Activated CD4-positive, alpha-beta T cell treated with anti-CD3 and anti-CD28 coated beads, Interleukin-10, Interleukin-2, amounts not matched to agents 100 ng/mL and 50 ng/mL, durations not matched to agents 16 hours and 8 hours (primary cell): ENCODE results near the gene EMC8.
"Not testable (repeated sequence)": the region's sequence is repeated elsewhere in the genome, so short reads cannot be mapped to it uniquely, and the experiment has no call there.

ENCODE experiments used
- DNase-seq: peaks from one replicate; pipeline ENCODE4 v3.0.0-alpha.2; 2020

Gene EMC8

DNA sequence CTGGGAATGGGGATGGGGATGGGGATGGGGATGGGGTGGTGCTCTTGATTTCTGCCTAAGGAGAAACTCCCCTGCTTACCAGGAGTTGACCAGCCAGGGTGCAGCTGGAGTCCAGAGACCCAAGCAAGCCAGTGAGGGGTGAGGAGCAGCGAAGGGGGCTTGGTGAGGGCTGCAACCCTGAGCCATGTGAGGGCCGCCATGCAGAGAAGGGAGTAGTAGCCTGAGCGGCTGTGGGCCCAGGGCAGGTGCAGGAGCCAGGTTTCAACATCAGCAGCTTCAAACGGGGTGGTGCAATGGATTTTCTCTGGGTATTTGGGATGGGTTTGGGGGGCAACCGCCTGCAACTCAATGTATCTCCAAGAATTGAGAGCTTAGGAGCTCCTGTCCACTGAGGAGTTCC is 35.4 kb upstream of the EMC8 start:
- no peak for DNase-seq

DNA sequence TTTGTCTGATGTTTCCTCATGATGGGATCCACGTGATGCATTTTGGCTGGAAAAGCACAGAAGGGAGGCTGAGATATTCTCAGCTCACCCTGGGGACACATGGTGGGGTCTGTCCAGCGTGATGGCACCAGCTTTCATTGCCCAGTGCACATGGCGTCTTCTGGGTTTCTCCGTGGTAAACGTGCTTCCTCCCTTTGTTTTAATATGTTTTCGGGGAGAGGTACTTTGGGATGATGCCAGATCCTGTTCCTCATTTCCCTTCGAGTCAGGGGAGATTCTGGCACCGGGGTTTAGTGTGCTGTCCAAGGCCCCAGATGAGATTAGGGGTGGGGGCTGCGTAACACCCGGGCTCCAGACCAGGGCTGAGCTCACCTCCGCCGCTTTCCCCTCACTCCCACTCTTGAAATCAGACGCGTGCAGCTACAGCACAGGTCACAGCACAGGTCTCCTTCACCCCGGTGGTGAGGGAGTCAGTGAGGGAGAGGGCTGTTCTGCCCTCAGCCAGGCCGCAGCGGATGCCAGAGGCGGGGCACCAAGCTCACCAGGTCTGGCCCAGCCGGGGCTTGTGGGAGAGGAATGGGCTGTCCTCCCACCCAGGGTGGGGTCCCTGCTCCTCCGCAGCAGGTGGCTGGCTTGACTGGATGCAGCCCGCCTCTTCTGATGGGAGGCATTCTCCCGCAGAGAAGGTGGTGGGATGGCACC is 34.0 kb upstream of the EMC8 start:
- no peak for DNase-seq

DNA sequence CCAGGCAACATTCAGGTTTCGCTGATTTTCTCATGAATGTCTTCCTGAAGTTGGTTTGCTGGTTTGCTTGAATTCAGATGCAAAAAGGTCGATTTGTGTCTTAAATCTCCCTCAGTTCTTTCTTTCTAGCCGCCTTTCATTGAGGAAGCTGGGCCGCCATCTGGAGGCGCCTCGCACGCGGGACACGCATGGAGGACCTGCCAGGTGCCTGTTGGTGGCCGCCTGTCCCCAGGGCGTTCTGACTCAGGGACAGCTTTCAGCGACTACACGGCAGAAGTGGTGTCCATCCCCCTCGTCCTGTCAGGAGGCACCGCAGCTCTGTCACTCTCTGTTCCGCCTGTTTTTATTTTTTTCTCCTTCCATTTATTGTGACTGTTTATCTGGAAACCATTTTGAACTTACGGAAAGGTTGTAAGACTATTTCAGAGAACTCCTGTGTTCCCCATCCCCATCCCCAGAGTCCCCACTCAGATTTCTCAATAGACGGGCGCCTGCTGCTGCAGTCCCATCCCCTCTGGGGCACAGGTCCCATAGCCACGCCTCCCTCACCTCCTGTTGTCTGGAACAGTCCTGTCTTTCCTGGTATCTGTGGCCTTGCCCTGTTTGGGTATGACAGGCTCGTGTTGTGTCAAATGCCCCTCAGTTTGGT is 33.4 kb upstream of the EMC8 start:
- DNase-seq, result no peak

DNA sequence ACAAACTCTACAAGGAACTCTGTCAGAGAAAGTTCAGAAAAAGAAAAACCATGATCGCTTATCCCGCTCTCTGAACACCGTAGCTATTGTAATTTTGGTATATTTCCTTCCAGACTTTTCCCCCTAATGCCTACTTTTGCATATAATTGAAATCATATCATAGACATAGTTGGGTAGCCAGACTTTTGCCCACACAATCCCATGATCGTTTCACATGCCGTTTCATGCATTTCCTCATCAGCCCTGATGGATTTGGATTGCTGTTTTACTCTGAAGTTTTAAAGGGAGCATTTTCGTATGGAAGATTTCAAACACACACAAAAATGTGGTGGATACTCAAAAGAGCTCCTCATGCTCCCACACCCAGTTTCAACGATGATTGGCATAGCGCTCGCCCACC is 31.5 kb upstream of the EMC8 start:
- DNase-seq, result no peak

DNA sequence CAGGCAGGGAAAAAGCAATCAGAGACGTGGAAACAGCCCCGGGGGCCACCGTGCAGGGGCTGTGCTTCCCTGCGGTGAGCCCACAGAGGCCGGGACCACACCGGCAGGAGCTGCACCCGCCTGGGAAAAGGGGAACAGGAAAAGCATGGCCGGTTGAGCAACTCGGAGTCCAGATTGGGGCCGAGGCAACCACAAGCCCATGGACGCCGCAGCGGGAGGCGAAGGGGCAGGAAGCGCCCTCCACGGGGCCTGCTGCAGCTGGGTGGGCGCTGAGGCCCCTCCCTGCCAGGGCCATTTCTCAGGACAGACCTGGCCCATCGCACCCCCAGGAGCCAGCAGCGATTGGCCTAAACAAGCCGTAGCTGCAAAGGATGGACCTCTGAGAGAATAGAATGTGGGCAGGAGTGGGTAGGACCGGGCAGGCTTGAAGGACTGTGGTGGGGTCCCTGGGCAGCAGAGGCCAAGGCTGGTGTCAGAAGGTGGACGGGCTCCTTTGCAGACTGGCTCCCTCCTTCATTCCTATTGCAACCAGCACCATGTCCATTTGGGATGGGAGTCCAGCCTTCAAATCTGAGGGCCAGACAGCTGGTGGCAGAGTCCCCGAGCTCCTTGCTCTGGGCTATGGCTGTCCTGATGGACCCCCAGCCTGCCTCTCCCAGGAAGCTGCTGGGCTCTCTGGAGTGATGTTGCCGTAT is 30.6 kb upstream of the EMC8 start:
- DNase-seq, result no peak

DNA sequence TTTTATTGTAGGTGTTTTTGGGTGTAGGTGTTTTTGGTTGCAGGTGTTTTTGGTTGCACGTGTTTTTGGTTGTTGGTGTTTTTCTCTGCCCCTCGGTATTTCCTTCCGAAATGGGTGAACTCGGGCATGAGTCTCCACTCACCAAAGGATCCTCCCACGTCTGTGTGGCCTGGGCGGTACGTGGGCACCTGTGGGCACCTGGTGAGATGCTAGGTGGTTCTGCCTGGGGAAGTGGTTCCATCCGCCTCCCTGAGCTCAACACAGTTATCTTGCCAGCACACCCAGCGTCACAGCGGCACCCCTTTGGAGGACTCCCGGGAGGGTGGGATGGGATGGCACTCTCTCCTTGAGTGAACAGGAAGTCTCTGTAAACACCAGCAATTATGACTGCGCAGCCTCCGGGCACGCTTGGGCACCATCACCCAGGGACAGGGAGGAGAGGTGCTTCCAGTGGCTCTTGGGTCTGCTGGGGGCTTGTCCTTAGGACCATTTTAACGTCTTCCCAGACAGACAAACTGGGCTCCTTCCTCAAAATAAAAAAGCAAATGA is 29.9 kb upstream of the EMC8 start:
- DNase-seq, result no peak

DNA sequence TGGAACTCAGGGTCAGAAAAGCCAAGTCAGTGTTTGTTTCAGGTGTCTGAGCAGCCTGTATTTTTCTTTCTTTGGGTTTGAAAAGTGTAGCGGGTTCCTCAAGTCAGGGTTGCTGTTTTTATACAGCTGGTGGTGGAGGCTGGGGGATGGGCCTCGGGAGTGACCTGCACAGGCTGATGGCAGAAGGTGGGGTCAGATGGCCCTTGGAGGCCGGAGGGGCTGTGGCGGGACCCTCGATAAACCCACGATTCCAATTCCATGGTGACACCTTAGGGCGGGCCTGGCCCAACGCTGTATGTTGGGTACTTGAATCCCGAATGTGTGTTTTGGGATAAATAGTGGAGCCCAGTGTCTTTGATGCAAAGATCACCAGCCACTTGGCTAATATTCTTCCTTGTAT is 28.8 kb upstream of the EMC8 start:
- DNase-seq, result no peak

DNA sequence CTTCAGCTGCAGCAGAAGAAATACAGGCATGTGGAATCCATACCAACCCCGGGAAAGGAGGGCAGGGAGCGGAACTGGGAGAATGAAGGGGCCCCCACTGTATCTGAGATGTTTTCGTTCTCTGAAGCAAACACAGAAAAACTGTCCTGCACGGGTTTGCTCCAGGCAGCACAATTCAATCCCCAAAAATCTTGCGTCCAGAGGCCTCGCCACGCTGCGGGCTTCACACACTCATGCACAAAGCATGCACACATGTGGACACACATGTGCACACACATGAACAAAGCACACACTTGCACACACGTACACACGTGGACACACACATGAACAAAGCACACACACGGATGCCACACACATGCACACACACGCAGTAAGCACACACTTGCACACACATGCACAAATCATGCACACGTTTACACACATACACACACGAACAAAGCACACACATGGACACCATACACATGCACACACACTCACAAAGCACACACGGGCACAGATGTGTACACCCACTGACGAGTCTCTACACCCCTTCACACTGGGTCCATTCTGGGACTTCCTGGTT is 27.4 kb upstream of the EMC8 start:
- no peak for DNase-seq

DNA sequence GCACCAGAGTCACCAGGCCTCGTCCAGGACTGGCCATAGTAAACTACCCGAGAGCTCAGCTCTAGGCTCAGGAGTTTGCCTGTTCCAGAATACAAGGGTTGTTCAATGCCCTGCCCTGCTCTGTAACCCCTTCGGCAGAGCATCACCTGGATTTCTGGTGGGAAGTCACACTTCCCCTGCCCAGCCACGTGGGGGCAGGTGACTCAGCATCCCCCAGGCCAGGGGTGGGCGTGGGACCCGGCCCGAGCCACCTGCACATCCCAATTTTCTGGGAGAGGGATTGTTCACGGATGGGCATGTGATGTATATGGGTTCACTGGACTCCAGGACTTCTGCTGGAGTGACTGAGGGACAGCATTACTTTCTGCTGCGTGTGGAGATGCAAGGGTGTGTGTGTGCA is 26.0 kb upstream of the EMC8 start:
- DNase-seq, result no peak

DNA sequence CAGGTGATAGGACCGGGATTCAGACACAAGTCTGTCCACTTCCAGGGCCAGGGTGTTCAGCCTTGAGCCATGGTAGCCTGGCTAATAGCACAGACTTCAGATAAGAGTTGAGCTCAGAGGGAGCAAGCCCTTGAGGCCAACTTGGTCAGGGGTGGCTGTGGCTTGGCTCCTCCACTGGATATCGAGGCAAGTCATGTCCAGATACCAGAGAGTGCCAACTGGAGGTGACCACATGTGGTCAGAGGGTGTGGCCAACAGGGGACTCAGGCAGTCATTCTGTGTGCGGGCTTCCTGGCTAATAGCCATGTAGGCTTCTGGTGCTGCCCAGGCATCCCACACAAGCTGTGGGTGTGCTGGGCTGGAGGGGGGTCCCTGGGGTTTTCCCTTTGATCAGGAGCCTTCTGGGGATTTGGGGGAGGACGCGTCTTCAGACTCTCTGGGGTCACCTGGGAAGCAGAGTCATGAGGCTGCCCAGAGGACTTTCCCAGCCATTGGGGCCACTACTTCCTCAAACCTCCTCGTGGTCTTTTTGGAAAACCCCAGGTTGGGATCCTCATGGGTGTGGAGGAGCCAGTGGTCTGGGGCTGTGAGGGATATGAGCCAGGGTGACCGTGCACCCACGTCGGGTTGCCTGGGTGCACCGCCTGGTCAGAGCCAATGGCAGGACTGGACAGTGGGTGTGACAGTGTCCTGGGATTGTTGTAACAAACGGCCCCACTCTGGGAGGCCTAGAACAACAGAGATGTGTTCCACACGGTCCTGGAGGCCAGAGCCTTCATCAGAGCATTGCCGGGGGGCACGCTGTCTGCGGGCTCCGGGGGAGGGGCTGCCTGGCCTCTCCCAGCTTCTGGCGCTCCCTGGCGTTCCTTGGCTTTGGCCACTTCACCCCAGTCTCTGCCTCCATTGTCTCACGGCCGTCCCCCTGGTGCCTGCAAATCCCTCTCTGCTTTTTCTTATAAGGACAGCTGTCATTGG is 25.1 kb upstream of the EMC8 start:
- no peak for DNase-seq

DNA sequence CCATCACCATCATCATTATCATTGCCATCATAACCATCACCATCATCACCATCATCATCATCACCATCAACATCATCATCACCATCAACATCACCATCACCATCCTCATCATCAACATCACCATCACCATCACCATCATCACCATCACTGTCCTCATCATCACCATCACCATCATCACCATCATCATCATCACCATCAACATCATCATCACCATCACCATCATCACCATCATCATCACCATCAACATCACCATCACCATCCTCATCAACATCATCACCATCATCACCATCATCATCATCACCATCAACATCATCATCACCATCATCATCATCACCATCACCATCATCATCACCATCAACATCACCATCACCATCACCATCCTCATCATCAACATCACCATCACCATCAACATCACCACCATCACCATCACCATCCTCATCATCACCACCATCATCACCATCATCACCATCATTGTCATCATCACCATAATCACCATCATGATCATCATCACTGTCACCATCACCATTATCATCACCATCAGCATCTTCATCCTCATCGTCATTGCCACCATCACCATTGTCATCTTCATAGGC is 24.1 kb upstream of the EMC8 start:
- DNase-seq, result no peak

DNA sequence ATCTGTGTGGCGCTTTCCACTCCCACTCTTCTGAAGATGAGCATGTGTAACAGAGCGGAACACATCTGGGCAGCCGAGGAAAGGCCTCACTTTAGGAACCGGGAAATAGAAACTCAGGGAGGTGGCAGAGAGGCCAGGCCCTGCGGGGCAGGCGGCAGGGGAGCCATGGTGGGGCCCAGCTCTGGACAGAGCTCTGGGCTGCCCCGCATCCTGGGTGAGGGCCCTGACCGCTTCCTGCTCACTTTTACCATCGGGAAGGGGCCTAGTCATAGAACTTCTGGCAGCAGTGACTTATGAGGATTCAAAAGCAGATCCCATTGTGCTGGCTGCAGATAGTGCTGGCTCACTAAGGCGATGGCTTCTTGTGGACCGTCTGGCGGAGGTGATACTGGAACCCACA is 22.8 kb upstream of the EMC8 start:
- no peak for DNase-seq

DNA sequence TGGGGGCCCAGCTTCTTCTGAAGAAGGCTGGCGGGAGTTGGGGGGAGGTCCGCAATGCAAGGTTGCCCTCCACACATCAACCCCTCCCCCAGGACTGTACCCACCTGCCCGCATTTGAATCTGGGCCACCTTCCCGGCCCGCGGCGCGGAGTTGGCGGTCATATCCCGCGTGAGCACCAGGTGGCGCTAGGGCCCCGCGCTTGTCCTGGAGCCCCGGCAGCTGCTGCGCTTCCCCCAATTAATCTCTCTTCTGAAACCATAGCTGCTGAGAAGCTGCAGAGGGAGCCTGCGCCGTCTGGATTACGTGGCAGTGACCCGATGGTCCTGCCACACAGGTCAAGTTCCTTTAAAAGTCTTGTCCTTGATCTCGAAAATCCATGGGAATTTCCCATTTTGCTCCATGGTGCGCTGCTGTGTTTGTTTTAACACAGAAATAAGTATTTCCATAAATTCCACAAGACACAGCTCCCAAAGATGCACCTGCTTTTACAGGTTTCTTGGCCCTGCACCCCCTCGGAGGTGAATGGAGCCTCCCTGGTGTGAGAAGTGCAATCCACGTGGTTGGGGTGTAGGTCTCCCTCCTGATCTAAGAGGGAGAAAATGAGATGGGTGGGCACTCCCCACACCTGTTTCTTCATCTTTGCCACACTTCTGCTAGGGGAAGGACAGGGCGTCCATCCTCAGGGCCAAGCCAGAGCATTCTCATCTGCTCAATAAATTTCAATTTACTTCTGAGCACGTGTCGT is 22.2 kb upstream of the EMC8 start:
- peak; percentile 80 for DNase-seq

DNA sequence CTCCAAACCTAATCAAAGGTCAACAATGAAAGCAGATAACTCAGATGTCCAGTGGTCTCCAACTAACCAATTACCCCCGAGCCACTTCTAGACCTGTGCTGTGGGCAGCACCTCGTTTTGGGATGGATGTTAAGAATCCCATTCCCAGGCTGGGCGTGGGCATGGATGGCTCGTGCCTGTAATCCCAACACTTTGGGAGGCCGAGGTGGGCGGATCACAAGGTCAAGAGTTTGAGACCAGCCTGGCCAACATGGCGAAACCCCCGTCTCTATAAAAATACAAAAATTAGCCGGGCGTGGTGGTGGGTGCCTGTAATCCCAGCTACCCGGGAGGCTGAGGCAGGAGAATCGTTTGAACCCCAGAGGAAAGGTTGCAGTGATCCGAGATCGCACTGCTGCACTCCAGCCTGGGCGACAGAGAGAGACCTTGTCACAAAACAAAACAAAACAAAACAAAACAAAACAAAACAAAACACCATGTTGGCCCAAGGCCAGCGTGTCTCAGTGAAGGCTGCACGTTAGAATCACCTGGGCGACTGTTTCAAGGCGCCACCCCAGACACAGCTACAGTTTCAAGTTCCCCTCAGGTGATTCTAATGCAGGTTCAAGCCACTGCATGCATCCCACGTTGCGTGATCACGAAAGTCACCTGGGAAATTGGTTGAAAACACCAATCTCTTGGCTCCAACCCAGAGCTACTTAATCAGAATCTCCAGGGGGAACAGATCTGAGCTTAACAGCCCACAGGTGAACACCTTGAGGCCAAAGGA is 21.4 kb upstream of the EMC8 start:
- DNase-seq, result no peak

DNA sequence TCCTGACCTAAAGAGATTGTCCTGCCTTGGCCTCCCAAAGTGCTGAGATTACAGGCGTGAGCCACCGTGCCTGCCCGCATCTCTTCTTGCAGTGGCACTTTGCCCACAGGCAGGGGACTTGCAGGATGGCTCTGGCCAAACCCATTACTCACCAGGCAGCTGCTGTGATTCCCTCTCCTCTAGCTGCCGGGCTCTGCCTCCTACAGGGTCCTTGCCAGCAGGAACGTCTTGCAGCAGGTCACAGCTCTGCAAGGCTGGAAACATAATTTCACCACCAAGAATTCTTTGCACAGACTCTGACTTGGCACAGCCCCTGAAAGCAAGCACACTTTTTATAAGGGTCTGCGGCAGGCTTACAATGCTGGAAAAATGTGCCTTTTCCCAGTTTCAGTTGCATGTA is 20.4 kb upstream of the EMC8 start:
- DNase-seq, result no peak

DNA sequence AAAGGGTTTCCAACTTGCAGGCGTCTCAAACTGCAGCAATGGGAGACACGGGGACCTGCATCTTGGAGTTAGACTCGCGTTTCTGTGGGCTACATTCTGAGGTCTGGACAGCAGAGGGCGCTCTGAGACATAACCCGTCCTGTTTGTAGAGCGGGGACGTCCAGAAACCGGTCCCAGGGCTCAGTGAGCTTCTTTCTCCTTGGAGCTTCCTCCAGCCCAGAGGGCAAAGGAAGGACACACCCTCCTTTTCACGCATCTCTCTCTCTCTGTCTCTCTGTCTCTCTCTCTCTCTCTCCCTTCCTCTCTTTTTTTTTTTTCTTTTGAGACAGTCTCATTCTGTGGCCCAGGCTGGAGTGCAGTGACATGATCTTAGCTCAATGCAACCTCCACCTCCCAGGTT is 19.9 kb upstream of the EMC8 start:
- peak; percentile 84 for DNase-seq

DNA sequence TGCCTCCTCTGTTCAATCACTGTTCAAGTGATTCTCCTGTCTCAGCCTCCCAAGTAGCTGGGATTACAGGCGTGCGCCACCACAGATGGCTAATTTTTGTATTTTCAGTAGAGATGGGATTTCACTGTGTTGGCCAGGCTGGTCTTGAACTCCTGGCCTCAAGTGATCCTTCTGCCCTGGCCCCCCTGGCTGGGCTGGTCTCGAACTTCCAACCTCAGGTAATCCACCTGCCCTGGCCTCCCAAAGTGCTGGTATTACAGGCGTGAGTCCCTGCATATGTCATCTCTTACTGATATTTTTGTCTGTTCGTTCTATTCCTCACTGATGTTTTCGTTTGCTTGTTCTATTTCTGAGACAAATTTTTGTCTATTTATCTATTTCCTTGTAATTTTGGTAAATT is 17.9 kb upstream of the EMC8 start:
- DNase-seq, result not testable (repeated sequence)

DNA sequence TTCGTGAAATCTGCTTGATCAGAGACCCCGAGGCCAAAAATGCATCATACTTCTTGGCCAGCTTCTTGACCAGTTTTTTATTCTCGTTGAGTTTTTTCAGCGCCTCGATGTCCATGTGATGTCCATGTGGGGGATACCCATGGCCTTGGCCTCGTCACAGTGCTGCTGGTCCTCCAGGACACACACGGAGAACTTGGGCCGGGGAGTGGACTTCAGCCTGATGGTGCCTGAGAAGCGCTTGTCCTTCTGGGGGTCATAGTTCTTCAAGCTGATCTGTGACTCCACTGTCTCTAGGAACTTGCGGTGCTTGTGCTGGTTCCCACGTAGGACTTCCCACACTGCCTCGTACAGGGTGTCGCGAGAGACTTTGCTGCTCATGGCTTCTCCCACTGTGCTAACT is 16.8 kb upstream of the EMC8 start:
- DNase-seq, result no peak

DNA sequence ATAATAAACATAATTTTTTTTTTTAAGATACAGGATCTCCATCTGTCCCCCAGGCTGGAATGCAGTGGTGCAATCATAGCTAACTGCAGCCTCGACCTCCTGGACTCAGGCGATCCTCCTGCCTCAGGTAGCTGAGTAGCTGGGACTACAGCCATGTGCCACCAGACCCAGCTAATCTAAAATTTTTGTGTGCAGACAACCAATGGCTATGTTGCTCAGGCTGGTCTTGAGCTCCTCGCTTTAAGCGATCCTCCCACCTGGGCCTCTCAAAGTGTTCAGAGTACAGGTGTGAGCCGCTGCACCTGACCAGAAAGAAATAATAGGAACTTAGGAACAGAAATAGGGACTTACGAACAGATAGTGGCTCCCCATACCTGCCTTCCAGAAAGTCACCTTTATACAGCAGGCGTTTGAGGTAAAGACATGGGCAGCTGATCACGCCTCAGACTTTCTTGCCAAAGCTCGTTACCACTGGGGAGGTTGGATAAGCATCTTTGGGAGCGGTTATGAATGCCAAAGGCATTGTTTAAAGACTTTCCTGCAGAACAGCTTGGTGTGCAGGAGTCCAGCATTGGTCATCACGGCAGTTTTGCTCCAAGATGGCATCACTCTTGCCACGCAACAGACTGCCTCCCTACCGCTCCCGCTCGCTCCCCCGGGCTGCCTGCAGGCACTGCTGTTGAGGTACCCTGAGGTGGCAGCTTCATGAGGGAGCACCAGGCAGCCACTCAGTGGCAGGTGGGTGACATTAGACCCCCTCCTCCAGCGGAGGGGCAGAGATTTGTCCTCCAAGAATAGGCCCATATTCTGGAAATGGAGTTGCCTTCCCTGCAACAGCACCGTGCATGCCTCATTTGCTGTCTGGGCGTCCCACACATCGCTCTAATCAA is 13.7 kb upstream of the EMC8 start:
- DNase-seq, result no peak
